HL-60 (cell line): ENCODE data around the gene HASPIN.
A peak's percentile ranks its signal among the peaks of the same experiment; 100 is the strongest.
"Not testable (repeated sequence)": the region's sequence is repeated elsewhere in the genome, so short reads cannot be mapped to it uniquely, and the experiment has no call there.

Experiments
- DNase-seq, 2 experiments: peaks; one replicate each; pipeline ENCODE4 v3.0.0-alpha.2; 2010 to 2020; ENCODE audit warnings: low read depth in 1 of 2, low spot score in 1 of 2
- H3K27ac ChIP-seq: fragments of 250-450 bp; sonication (Bioruptor Pico); replicated peaks from 2 replicates; pipeline ENCODE4 v1.5.1; 2020; ENCODE audit warnings: mild to moderate bottlenecking, moderate library complexity
- H3K27me3 ChIP-seq: fragments of 250-450 bp; sonication (Bioruptor Pico); 2 replicates; pipeline ENCODE4 v1.5.1; 2021; ENCODE audit warnings: mild to moderate bottlenecking, moderate library complexity; ENCODE audit not compliant: insufficient read depth, poor library complexity, severe bottlenecking
- H3K4me3 ChIP-seq: replicated peaks from 2 replicates; pipeline ENCODE4 v1.5.1; 2011; ENCODE audit warnings: mild to moderate bottlenecking, control low read depth, low read length; ENCODE audit not compliant: insufficient read depth
- GABPA ChIP-seq: IDR thresholded peaks from 2 replicates; pipeline ENCODE4 v1.6.1; 2012; ENCODE audit warnings: low read depth
- POLR2AphosphoS5 ChIP-seq: IDR thresholded peaks from 2 replicates; pipeline ENCODE4 v1.6.1; 2012; ENCODE audit warnings: low read depth
- SPI1 ChIP-seq: IDR thresholded peaks from 2 replicates; pipeline ENCODE4 v1.6.1; 2012; ENCODE audit warnings: low read depth, mild to moderate bottlenecking, borderline replicate concordance
- TF ChIP-seq, protein P1 (sequence below): IDR thresholded peaks from 2 replicates; pipeline ENCODE4 v1.6.1; 2012; ENCODE audit warnings: low read depth; ENCODE audit not compliant: insufficient replicate concordance
- TF ChIP-seq, protein P2 (sequence below): IDR thresholded peaks from one replicate; pipeline ENCODE4 v1.5.1; 2011; ENCODE audit warnings: low read length, control low read depth, inconsistent platforms; ENCODE audit not compliant: insufficient read depth

The HASPIN gene

DNA sequence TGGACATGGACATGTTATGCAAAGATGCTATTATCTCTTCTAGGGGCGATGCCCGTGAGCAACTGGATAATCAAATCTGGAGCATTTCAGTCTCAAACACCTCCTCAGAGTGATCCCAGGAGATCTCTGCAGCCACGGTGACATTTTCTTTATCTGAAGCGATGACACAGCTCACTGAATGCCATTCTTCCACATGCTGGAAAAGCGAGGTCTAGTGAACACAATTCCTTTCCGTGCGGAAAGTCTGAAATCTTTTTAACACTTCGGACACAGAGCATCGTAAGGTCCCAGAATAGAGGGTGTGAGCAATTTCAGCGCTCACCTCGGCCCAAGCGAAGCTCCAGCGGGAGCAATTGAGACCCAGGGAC, 531 bp upstream of the HASPIN start:
- H3K4me3 ChIP-seq = peak overlapping the region; percentile 78
- no peaks in the 10 kb centered on the region for H3K27me3 ChIP-seq
- H3K27ac ChIP-seq = peak overlapping the region; percentile 81
- TF ChIP-seq POLR2AphosphoS5 = no peak
- TF ChIP-seq, protein P1, sequence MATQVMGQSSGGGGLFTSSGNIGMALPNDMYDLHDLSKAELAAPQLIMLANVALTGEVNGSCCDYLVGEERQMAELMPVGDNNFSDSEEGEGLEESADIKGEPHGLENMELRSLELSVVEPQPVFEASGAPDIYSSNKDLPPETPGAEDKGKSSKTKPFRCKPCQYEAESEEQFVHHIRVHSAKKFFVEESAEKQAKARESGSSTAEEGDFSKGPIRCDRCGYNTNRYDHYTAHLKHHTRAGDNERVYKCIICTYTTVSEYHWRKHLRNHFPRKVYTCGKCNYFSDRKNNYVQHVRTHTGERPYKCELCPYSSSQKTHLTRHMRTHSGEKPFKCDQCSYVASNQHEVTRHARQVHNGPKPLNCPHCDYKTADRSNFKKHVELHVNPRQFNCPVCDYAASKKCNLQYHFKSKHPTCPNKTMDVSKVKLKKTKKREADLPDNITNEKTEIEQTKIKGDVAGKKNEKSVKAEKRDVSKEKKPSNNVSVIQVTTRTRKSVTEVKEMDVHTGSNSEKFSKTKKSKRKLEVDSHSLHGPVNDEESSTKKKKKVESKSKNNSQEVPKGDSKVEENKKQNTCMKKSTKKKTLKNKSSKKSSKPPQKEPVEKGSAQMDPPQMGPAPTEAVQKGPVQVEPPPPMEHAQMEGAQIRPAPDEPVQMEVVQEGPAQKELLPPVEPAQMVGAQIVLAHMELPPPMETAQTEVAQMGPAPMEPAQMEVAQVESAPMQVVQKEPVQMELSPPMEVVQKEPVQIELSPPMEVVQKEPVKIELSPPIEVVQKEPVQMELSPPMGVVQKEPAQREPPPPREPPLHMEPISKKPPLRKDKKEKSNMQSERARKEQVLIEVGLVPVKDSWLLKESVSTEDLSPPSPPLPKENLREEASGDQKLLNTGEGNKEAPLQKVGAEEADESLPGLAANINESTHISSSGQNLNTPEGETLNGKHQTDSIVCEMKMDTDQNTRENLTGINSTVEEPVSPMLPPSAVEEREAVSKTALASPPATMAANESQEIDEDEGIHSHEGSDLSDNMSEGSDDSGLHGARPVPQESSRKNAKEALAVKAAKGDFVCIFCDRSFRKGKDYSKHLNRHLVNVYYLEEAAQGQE = no peak
- TF ChIP-seq SPI1 = no peak
- TF ChIP-seq GABPA = no peak
- TF ChIP-seq, protein P2, sequence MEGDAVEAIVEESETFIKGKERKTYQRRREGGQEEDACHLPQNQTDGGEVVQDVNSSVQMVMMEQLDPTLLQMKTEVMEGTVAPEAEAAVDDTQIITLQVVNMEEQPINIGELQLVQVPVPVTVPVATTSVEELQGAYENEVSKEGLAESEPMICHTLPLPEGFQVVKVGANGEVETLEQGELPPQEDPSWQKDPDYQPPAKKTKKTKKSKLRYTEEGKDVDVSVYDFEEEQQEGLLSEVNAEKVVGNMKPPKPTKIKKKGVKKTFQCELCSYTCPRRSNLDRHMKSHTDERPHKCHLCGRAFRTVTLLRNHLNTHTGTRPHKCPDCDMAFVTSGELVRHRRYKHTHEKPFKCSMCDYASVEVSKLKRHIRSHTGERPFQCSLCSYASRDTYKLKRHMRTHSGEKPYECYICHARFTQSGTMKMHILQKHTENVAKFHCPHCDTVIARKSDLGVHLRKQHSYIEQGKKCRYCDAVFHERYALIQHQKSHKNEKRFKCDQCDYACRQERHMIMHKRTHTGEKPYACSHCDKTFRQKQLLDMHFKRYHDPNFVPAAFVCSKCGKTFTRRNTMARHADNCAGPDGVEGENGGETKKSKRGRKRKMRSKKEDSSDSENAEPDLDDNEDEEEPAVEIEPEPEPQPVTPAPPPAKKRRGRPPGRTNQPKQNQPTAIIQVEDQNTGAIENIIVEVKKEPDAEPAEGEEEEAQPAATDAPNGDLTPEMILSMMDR = no peak
- DNase-seq = no peak

DNA sequence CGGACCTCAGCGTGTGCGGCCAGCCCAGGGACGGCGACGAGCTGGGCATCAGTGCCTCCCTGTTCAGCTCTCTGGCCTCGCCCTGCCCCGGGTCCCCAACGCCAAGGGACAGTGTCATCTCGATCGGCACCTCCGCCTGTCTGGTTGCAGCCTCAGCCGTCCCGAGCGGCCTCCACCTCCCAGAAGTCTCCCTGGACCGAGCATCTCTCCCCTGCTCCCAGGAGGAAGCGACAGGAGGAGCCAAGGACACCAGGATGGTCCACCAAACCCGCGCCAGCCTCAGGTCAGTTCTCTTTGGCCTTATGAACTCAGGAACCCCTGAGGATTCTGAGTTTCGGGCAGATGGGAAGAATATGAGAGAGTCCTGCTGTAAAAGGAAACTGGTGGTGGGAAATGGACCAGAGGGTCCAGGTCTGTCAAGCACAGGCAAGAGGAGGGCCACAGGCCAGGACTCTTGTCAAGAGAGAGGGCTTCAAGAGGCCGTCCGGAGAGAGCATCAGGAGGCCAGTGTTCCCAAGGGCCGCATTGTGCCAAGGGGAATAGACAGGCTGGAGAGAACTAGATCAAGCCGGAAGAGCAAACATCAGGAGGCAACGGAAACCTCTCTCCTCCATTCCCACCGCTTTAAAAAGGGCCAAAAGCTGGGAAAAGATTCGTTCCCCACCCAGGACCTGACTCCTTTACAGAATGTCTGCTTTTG, 825 bp downstream of the HASPIN start:
- Histone ChIP-seq H3K27me3 (no peaks in the 10 kb centered on the region), H3K4me3 (peak overlapping the region; percentile 78), H3K27ac (peak overlapping the region; percentile 81)
- TF ChIP-seq, protein P1 = no peak
- TF ChIP-seq POLR2AphosphoS5 = no peak
- no peak for TF ChIP-seq GABPA
- TF ChIP-seq, protein P2 = no peak
- no peak for TF ChIP-seq SPI1
- DNase-seq = no peak

DNA sequence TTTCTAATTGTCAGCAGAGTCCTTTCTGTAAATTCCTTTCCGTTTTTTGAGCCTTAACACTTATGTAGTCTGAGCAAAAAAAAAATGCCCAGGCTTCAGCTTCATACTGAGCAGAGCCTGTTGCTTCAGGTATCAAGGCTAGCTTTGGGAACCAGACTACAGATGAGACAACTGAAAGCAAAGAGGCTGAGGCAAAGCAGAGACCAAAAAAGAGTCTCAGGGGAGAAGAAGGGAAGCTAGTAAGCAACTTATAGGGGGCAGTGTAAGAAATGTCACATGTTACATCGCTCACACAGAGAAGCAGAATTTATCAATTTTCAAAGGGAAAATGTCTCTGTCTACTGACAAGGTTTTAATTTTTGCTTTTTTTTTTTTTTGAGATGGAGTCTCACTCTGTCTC, 3.3 kb downstream of the HASPIN start:
- Histone ChIP-seq H3K27me3 (no peaks in the 10 kb centered on the region), H3K4me3 (no peak overlapping the region), H3K27ac (no peak overlapping the region)
- no peak for DNase-seq
- TF ChIP-seq, protein P2 = no peak
- TF ChIP-seq SPI1 = no peak
- TF ChIP-seq, protein P1 = no peak
- no peak for TF ChIP-seq GABPA
- TF ChIP-seq POLR2AphosphoS5 = no peak

DNA sequence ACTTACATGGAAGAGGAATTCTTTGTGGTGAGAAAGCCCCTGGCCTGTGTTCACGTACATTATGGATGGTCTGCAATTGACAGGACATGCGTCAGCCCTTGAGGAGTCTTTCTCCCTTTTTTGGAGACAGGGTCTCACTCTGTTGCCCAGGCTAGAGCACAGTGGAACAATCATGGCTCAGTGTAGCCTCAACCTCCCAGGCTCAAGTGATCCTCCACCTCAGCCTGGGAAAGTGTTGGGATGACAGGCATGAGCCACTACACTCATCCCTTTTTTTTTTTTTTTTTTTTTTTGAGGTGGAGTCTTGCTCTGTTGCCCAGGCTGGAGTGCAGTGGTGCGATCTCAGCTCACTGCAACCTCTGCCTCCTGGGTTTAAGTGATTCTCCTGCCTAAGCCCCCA, 4.4 kb downstream of the HASPIN start:
- not testable (repeated sequence) for H3K4me3 ChIP-seq, DNase-seq, H3K27ac ChIP-seq, H3K27me3 ChIP-seq
